PFSK-1 (cell line): ENCODE results near the gene SYT8.

Source experiments
- POLR2AphosphoS5 ChIP-seq: IDR thresholded peaks from 2 replicates; pipeline ENCODE4 v1.6.1; 2012; ENCODE audit warnings: low read depth, mild to moderate bottlenecking, control low read depth, low read length, moderate library complexity
- REST ChIP-seq, 2 experiments: IDR thresholded peaks; 2 replicates each; pipeline versions ENCODE4 v1.6.1 to v1.8.0; 2011 to 2012; ENCODE audit warnings: low read depth in 2 of 2, low read length in 2 of 2, control low read depth in 1 of 2, inconsistent platforms in 1 of 2, mild to moderate bottlenecking in 1 of 2, moderate library complexity in 1 of 2; ENCODE audit not compliant: insufficient read depth in 1 of 2
- SIN3A ChIP-seq: IDR thresholded peaks from 2 replicates; pipeline ENCODE4 v1.6.1; 2012; ENCODE audit warnings: mild to moderate bottlenecking, low read length, moderate library complexity, borderline replicate concordance; ENCODE audit not compliant: insufficient read depth
- TAF1 ChIP-seq: IDR thresholded peaks from 2 replicates; pipeline ENCODE4 v1.6.1; 2012; ENCODE audit warnings: low read length, control low read depth, borderline replicate concordance; ENCODE audit not compliant: insufficient read depth

- TF ChIP-seq SIN3A, result no peak
- no peak for TF ChIP-seq POLR2AphosphoS5
- no peak for TF ChIP-seq TAF1
- no peak for TF ChIP-seq REST (IDR thresholded peaks at IDR 0.05; ENCODE audit: insufficient read depth in 1 of 2, low read depth in 2 of 2, low read length in 2 of 2)
Measured at GRCh38 chr11:1884303-1884700, 49.5 kb downstream of the SYT8 start.
